Measurements from ENCODE around the gene KRTAP9-7. TPM values are rescaled to one million over a fixed set of nuclear protein-coding genes. Genes with fewer than 3 reads are reported as not detected.
"Not testable (repeated sequence)": the region's sequence is repeated elsewhere in the genome, so short reads cannot be mapped to it uniquely, and the experiment has no call there.

Gene KRTAP9-7
- not detected for total RNA-seq

GRCh38 chr17:41275648-41276190, at the start of gene KRTAP9-7:
TSS of gene KRTAP9-7 (plus strand) at chr17:41275698. CDS start at chr17:41275698, 0 bp downstream.
- DNase-seq; H3K4me1 ChIP-seq; H3K27ac ChIP-seq; H3K9me3 ChIP-seq; H3K27me3 ChIP-seq; H3K4me3 ChIP-seq; H3K36me3 ChIP-seq; intact Hi-C loops (cut with DNase I; ENCODE audit: low total_unique reads): not testable (repeated sequence)

- no peaks in the 10 kb centered on the region for H3K4me1 ChIP-seq
- H3K27ac ChIP-seq = no peak overlapping the region
- TF ChIP-seq CTCF (IDR thresholded peaks at IDR 0.05) (no peak), POLR2A (IDR thresholded peaks at IDR 0.05) (no peak)
- DNase-seq = no peak
- intact Hi-C loops (cut with DNase I; ENCODE audit: low total_unique reads) = no loop called here
- no peaks in the 10 kb centered on the region for H3K27me3 ChIP-seq
- H3K4me3 ChIP-seq = no peak overlapping the region
- no peaks in the 10 kb centered on the region for H3K9me3 ChIP-seq
- no peaks in the 10 kb centered on the region for H3K36me3 ChIP-seq
Observed at GRCh38 chr17:41226051-41226450, 49.4 kb upstream of the KRTAP9-7 start.

GRCh38 chr17:41226598-41227095, 48.9 kb upstream of the KRTAP9-7 start, which contains the start of gene KRTAP9-2:
TSS of gene KRTAP9-2 (plus strand) at chr17:41226648. CDS start at chr17:41226655, 7 bp downstream.
- H3K27ac ChIP-seq; H3K27me3 ChIP-seq; H3K9me3 ChIP-seq; intact Hi-C loops (cut with DNase I; ENCODE audit: low total_unique reads); H3K36me3 ChIP-seq; DNase-seq; H3K4me3 ChIP-seq; H3K4me1 ChIP-seq: not testable (repeated sequence)

GRCh38 chr17:41230094-41230493, 45.4 kb upstream of the KRTAP9-7 start:
- TF ChIP-seq POLR2A (IDR thresholded peaks at IDR 0.05) (no peak), CTCF (IDR thresholded peaks at IDR 0.05) (no peak)
- no peak for DNase-seq
- intact Hi-C loops (cut with DNase I; ENCODE audit: low total_unique reads) = no loop called here
- Histone ChIP-seq H3K9me3 (no peaks in the 10 kb centered on the region), H3K4me3 (no peak overlapping the region), H3K27me3 (no peaks in the 10 kb centered on the region), H3K36me3 (no peaks in the 10 kb centered on the region), H3K27ac (no peak overlapping the region), H3K4me1 (no peaks in the 10 kb centered on the region)

- Histone ChIP-seq H3K4me3 (no peak overlapping the region), H3K36me3 (no peaks in the 10 kb centered on the region), H3K27ac (no peak overlapping the region), H3K4me1 (no peaks in the 10 kb centered on the region), H3K27me3 (no peaks in the 10 kb centered on the region), H3K9me3 (no peaks in the 10 kb centered on the region)
- no peak for DNase-seq
- TF ChIP-seq CTCF (IDR thresholded peaks at IDR 0.05) (no peak), POLR2A (IDR thresholded peaks at IDR 0.05) (no peak)
- intact Hi-C loops (cut with DNase I; ENCODE audit: low total_unique reads) = no loop called here
Observed at GRCh38 chr17:41231731-41232130, 43.8 kb upstream of the KRTAP9-7 start.

GRCh38 chr17:41232399-41233105, 42.9 kb upstream of the KRTAP9-7 start, which contains the start of gene KRTAP9-3:
TSS of gene KRTAP9-3 (plus strand) at chr17:41232449. CDS start at chr17:41232502, 53 bp downstream.
- H3K4me3 ChIP-seq; H3K27me3 ChIP-seq; H3K36me3 ChIP-seq; H3K4me1 ChIP-seq; DNase-seq; H3K9me3 ChIP-seq; intact Hi-C loops (cut with DNase I; ENCODE audit: low total_unique reads); H3K27ac ChIP-seq: not testable (repeated sequence)

GRCh38 chr17:41237116-41237515, 38.4 kb upstream of the KRTAP9-7 start:
- H3K4me1 ChIP-seq; H3K9me3 ChIP-seq; H3K4me3 ChIP-seq; H3K27ac ChIP-seq; intact Hi-C loops (cut with DNase I; ENCODE audit: low total_unique reads); H3K27me3 ChIP-seq; DNase-seq; H3K36me3 ChIP-seq: not testable (repeated sequence)

- H3K4me1 ChIP-seq; H3K36me3 ChIP-seq; H3K9me3 ChIP-seq; H3K27ac ChIP-seq; H3K4me3 ChIP-seq; intact Hi-C loops (cut with DNase I; ENCODE audit: low total_unique reads); DNase-seq; H3K27me3 ChIP-seq: not testable (repeated sequence)
Observed at GRCh38 chr17:41237949-41238437, 37.5 kb upstream of the KRTAP9-7 start, which contains the start of gene KRTAP9-8. TSS of gene KRTAP9-8 (plus strand) at chr17:41237999. CDS start at chr17:41238052, 53 bp downstream.

GRCh38 chr17:41246995-41247787, 28.3 kb upstream of the KRTAP9-7 start:
- intact Hi-C loops (cut with DNase I; ENCODE audit: low total_unique reads); H3K4me3 ChIP-seq; H3K27me3 ChIP-seq; H3K36me3 ChIP-seq; H3K4me1 ChIP-seq; DNase-seq; H3K27ac ChIP-seq; H3K9me3 ChIP-seq: not testable (repeated sequence)

Data from uterus (tissue), 4 donors.